ENCODE data around the gene HMG20B.

DNA sequence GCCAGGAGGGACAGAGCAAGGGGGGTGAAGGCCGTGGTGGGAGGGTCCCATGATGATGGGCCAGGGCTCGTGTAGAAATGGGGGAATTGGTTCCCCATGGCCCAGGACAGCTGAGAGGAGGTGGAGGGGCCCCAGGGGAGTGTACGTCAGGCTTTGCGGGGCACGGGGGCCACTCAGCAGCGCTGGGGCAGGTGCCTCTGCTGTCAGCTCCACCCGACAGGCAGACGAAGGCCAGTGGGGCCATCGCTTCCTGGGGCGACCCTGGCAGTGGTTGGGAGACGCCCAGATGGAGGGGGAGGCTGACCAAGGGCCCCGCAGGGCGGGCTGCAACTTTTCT lies 35.7 kb upstream of the HMG20B start:
- TF ChIP-seq, protein P1, sequence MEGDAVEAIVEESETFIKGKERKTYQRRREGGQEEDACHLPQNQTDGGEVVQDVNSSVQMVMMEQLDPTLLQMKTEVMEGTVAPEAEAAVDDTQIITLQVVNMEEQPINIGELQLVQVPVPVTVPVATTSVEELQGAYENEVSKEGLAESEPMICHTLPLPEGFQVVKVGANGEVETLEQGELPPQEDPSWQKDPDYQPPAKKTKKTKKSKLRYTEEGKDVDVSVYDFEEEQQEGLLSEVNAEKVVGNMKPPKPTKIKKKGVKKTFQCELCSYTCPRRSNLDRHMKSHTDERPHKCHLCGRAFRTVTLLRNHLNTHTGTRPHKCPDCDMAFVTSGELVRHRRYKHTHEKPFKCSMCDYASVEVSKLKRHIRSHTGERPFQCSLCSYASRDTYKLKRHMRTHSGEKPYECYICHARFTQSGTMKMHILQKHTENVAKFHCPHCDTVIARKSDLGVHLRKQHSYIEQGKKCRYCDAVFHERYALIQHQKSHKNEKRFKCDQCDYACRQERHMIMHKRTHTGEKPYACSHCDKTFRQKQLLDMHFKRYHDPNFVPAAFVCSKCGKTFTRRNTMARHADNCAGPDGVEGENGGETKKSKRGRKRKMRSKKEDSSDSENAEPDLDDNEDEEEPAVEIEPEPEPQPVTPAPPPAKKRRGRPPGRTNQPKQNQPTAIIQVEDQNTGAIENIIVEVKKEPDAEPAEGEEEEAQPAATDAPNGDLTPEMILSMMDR (conservative IDR thresholded peaks at IDR 0.05) = no peak
- no peak for TF ChIP-seq EZH2 (IDR thresholded peaks at IDR 0.05; ENCODE audit: low read depth)

Data from PC-9 (cell line).